ENCODE results near the gene CHMP5. TPM values are rescaled to one million over a fixed set of nuclear protein-coding genes. Genes with fewer than 3 reads are reported as not detected.

Gene CHMP5
- 72.5 to 90.6 TPM (median 83.3 TPM) in 5 replicates for total RNA-seq (2022; extraction: Qiagen RNA extraction; ENCODE audit: low read depth)

GRCh38 chr9:33264473-33265177, at the start of gene CHMP5, which contains the start of gene BAG1:
Gene CHMP5, plus strand, starts transcription at chr9:33265049. Its CDS starts 30 bp downstream, at chr9:33265079.
Gene BAG1, minus strand, starts transcription at chr9:33264708.

DNA sequence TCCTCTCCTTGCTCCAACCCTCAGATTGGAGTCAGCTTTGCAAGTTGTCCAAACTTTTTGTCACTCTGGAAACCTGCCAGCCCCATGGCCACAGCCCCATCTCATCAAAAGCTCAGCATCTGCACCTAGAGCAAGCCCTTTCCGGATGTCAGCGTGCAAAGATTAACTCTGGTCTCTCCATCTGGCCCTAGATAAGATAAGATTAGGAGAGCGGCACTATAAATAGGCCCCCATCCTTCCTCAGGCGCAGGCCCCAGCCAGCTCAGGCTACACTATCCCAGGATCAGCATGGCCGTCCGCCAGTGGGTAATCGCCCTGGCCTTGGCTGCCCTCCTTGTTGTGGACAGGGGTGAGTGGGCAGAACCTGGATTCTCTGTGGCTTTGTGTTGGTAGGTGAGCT, 24.9 kb upstream of the CHMP5 start, which contains the start of gene SPINK4:
SPINK4 (plus strand) TSS at position 247 of the 400 bp plus-strand sequence; CDS start at position 289, 42 bp downstream.

GRCh38 chr9:33290247-33291030, 25.6 kb downstream of the CHMP5 start, which contains the start of gene NFX1:
Gene NFX1, plus strand, starts transcription at chr9:33290516. Its CDS starts 57 bp downstream, at chr9:33290573.

Other genes with a start within 250 kb of the CHMP5 start
- 277 to 331 TPM (median 302 TPM) in 5 replicates for gene DNAJA1, start 239.8 kb upstream of the CHMP5 start, total RNA-seq (2022; extraction: Qiagen RNA extraction; ENCODE audit: low read depth)
- gene SMU1, start 188.4 kb upstream of the CHMP5 start, total RNA-seq (2022; extraction: Qiagen RNA extraction; ENCODE audit: low read depth): 19.6 to 23.6 TPM (median 20.2 TPM) in 5 replicates
- 140 to 180 TPM (median 163 TPM) in 5 replicates for gene B4GALT1, start 97.7 kb upstream of the CHMP5 start, total RNA-seq (2022; extraction: Qiagen RNA extraction; ENCODE audit: low read depth)
- not detected in 5 replicates for gene SPINK4, start 24.9 kb upstream of the CHMP5 start, total RNA-seq (2022; extraction: Qiagen RNA extraction; ENCODE audit: low read depth)
- 134 to 164 TPM (median 143 TPM) in 5 replicates for gene BAG1, start 341 bp upstream of the CHMP5 start, total RNA-seq (2022; extraction: Qiagen RNA extraction; ENCODE audit: low read depth)
- gene NFX1, start 25.5 kb downstream of the CHMP5 start, total RNA-seq (2022; extraction: Qiagen RNA extraction; ENCODE audit: low read depth): 25.9 to 28.9 TPM (median 27.3 TPM) in 5 replicates
- 0.19 to 0.49 TPM (median 0.24 TPM) in 5 replicates for gene AQP7, start 137.5 kb downstream of the CHMP5 start, total RNA-seq (2022; extraction: Qiagen RNA extraction; ENCODE audit: low read depth)
- 9.5 to 17.4 TPM (median 13.3 TPM) in 5 replicates for gene AQP3, start 182.5 kb downstream of the CHMP5 start, total RNA-seq (2022; extraction: Qiagen RNA extraction; ENCODE audit: low read depth)
- 57.8 to 69.5 TPM (median 64.7 TPM) in 5 replicates for gene NOL6, start 208.9 kb downstream of the CHMP5 start, total RNA-seq (2022; extraction: Qiagen RNA extraction; ENCODE audit: low read depth)